Endodermal cell (in vitro differentiated cells): ENCODE results near the gene LYPD4. TPM values are rescaled to one million over a fixed set of nuclear protein-coding genes. Genes with fewer than 3 reads are reported as not detected.

Experiments
- DNase-seq: peaks from one replicate; pipeline ENCODE4 v3.0.0-alpha.2; 2017
- H3K27ac ChIP-seq: 2 replicates; pipeline ENCODE4 v1.5.1; 2013; ENCODE audit warnings: mild to moderate bottlenecking, low read depth, low read length, moderate library complexity
- H3K27me3 ChIP-seq: 2 replicates; pipeline ENCODE4 v1.6.1; 2013; ENCODE audit warnings: mild to moderate bottlenecking, low read length, moderate library complexity; ENCODE audit not compliant: insufficient read depth, control insufficient read depth, poor library complexity, severe bottlenecking
- H3K36me3 ChIP-seq: 2 replicates; pipeline ENCODE4 v1.7.0; 2013; ENCODE audit warnings: mild to moderate bottlenecking, low read length, moderate library complexity; ENCODE audit not compliant: control insufficient read depth, insufficient read depth
- H3K4me1 ChIP-seq: one replicate; pipeline ENCODE4 v1.7.0; 2013; ENCODE audit warnings: low read length; ENCODE audit not compliant: control insufficient read depth, insufficient read depth
- H3K4me3 ChIP-seq: 2 replicates; pipeline ENCODE4 v1.5.1; 2013; ENCODE audit warnings: mild to moderate bottlenecking, low read length, moderate library complexity
- H3K9ac ChIP-seq: 2 replicates; pipeline ENCODE4 v1.6.1; 2013; ENCODE audit warnings: mild to moderate bottlenecking, low read length, moderate library complexity; ENCODE audit not compliant: poor library complexity, severe bottlenecking; ENCODE audit errors: extremely low read depth
- H3K9me3 ChIP-seq: 2 replicates; pipeline ENCODE4 v1.6.1; 2013; ENCODE audit warnings: mild to moderate bottlenecking, low read length, moderate library complexity; ENCODE audit not compliant: control insufficient read depth
- H3K27ac Mint-ChIP-seq: 2 replicates; pipeline ENCODE4 v1.8.0; 2020; ENCODE audit warnings: mixed read lengths
- H3K27me3 Mint-ChIP-seq: 2 replicates; pipeline ENCODE4 v1.8.0; 2021; ENCODE audit warnings: mild to moderate bottlenecking, mixed read lengths; ENCODE audit not compliant: insufficient read depth
- H3K36me3 Mint-ChIP-seq: 2 replicates; pipeline ENCODE4 v1.8.0; 2020; ENCODE audit warnings: low read depth, mixed read lengths
- H3K4me1 Mint-ChIP-seq: 2 replicates; pipeline ENCODE4 v1.8.0; 2020; ENCODE audit warnings: mixed read lengths
- H3K4me3 Mint-ChIP-seq: 2 replicates; pipeline ENCODE4 v1.8.0; 2020; ENCODE audit warnings: mild to moderate bottlenecking, moderate library complexity, mixed read lengths
- H3K9me3 Mint-ChIP-seq: 2 replicates; pipeline ENCODE4 v1.8.0; 2020; ENCODE audit warnings: mild to moderate bottlenecking, mixed read lengths
- CTCF ChIP-seq: fragments of 200-600 bp; sonication (generic); conservative IDR thresholded peaks from 2 replicates; pipeline ENCODE4 v1.5.0; 2021; ENCODE audit warnings: antibody characterized with exemption, mild to moderate bottlenecking
- WGBS, 2 experiments: methylation state at CpG; one replicate each; pipeline versions ENCODE4 v1.1.5 to v1.1.7; 2013; ENCODE audit warnings: missing lambda C conversion rate in 2 of 2, mixed read lengths in 1 of 2; ENCODE audit not compliant: insufficient coverage in 1 of 2, insufficient read length in 1 of 2; 5-methylcytosine and 5-hydroxymethylcytosine counted together
- total RNA-seq, 2 donors: library from RNA; stranded (reverse); fragmentation: NEBNext Ultra II Directional in 1 of 2; extraction: Animal tissue kit (Norgen Biotek cat#: 25700) in 1 of 2; gene quantifications; 2 replicates in 1 of 2; 3 replicates in 1 of 2; pipeline ENCODE4 v1.2.1, GENCODE V29; 2021

The LYPD4 gene
- total RNA-seq, 2 donors from 2014 or later: not detected

DNA sequence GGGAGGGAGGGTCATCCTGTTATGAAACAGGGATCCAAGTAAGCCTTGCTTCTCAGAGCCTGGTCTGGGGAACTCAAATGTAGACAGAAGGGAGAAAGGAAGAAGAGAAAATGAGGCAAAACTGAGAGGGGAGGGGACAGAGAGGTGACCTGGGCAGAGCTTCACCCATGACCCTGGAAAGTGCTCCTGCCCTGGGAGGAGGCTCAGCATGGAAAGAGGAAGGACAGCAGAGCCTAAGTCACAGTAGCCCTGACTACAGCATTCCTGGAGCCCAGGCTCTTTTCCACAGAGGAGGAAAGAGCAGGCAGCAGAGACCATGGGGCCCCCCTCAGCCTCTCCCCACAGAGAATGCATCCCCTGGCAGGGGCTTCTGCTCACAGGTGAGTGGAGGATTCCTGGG, 48.1 kb downstream of the LYPD4 start, which contains the start of gene CEACAM3:
Gene CEACAM3, plus strand, starts transcription at position 226 of the 400 bp plus-strand sequence. Its CDS starts 91 bp downstream, at position 317.
- Mint-ChIP-seq H3K27ac (no peak within 1 kb of the TSS), H3K4me1 (peaks cover 2% of the 10 kb centered on the region), H3K27me3 (peaks cover 31% of the 10 kb centered on the region), H3K36me3 (no peaks in the 10 kb centered on the region), H3K4me3 (no peak within 1 kb of the TSS), H3K9me3 (peaks cover 3% of the 10 kb centered on the region)
- Histone ChIP-seq H3K36me3 (no peaks in the 10 kb centered on the region), H3K9ac (no peak within 1 kb of the TSS), H3K27me3 (peaks cover 10% of the 10 kb centered on the region), H3K27ac (no peak within 1 kb of the TSS), H3K4me3 (no peak within 1 kb of the TSS), H3K9me3 (no peaks in the 10 kb centered on the region), H3K4me1 (no peaks in the 10 kb centered on the region)
- TF ChIP-seq CTCF: no peak
- DNase-seq: no peak

DNA sequence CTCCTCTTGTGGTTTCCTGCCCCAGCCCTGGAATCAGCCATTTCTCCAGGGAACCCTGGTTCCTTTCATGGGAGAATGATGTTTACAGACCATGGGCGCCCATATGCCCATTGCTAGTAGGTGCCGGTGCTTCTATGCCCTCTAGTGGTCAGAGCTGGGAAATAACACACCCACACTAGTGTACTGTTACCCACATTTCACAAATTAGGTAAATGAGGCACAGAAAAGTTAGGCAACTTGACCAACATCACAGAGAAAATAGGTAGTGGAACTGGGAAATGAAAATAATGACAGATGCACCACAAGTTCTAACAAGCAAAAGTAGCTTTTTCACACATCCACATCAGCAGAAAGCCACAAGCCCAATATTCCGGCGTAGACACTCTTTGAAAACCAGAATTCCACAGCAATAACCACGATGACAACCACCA, 49.4 kb downstream of the LYPD4 start:
- WGBS, 2 experiments: 56 to 74% methylated on average over 3 to 4 of the region's 5 CpGs
- no peak overlapping the region for H3K9ac ChIP-seq
- H3K27ac Mint-ChIP-seq: no peak overlapping the region
- peaks cover 2% of the 10 kb centered on the region for H3K4me1 Mint-ChIP-seq
- peak; percentile 86 for DNase-seq
- no peaks in the 10 kb centered on the region for H3K9me3 ChIP-seq
- no peak overlapping the region for H3K4me3 ChIP-seq
- no peaks in the 10 kb centered on the region for H3K36me3 Mint-ChIP-seq
- peak; percentile 84 for TF ChIP-seq CTCF
- H3K27me3 ChIP-seq: peaks cover 10% of the 10 kb centered on the region
- H3K9me3 Mint-ChIP-seq: no peaks in the 10 kb centered on the region
- H3K27ac ChIP-seq: no peak overlapping the region
- H3K4me3 Mint-ChIP-seq: no peak overlapping the region
- H3K27me3 Mint-ChIP-seq: peaks cover 31% of the 10 kb centered on the region
- no peaks in the 10 kb centered on the region for H3K4me1 ChIP-seq
- H3K36me3 ChIP-seq: no peaks in the 10 kb centered on the region

DNA sequence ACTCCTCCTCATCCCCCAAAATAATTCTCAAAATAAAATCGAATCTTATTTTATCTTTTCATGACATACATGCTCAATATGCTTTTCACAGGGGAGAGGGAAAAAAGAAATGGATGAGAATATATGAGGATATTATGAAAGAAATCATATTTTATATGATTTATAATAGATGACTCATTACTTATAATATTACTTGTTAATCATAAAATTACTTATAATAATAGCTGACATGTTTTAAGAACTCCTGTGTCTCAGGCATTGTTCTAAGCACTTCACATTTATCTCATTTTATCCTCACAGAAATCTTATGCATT, 51.1 kb downstream of the LYPD4 start:
- Mint-ChIP-seq H3K27ac (no peak overlapping the region), H3K4me3 (no peak overlapping the region), H3K36me3 (no peaks in the 10 kb centered on the region), H3K9me3 (no peaks in the 10 kb centered on the region), H3K27me3 (peaks cover 41% of the 10 kb centered on the region), H3K4me1 (no peaks in the 10 kb centered on the region)
- no peak for TF ChIP-seq CTCF
- H3K9ac ChIP-seq: no peak overlapping the region
- no peak for DNase-seq
- H3K4me3 ChIP-seq: no peak overlapping the region
- no peaks in the 10 kb centered on the region for H3K36me3 ChIP-seq
- WGBS, 2 experiments: no CpG with 5 or more reads among the region's 1 CpG
- H3K27me3 ChIP-seq: peaks cover 10% of the 10 kb centered on the region
- H3K27ac ChIP-seq: no peak overlapping the region
- H3K4me1 ChIP-seq: no peaks in the 10 kb centered on the region
- no peaks in the 10 kb centered on the region for H3K9me3 ChIP-seq
